ENCODE results near the gene HOXB13. TPM values are rescaled to one million over a fixed set of nuclear protein-coding genes. Genes with fewer than 3 reads are reported as not detected.
"Not testable (repeated sequence)": the region's sequence is repeated elsewhere in the genome, so short reads cannot be mapped to it uniquely, and the experiment has no call there.

The HOXB13 gene
- total RNA-seq, 4 donors from 2014 or later = not detected

- H3K4me1 ChIP-seq = no peaks in the 10 kb centered on the region
- H3K36me3 ChIP-seq = no peaks in the 10 kb centered on the region
- peaks cover 35 to 87% of the 10 kb centered on the region in 2 donors for H3K27me3 ChIP-seq
- no peak for DNase-seq
- no peaks in the 10 kb centered on the region for H3K9me3 ChIP-seq
- H3K27ac ChIP-seq = no peak overlapping the region
- no peak overlapping the region for H3K4me3 ChIP-seq
- intact Hi-C loops (cut with DNase I; ENCODE audit: low total_unique reads) = no loop called here
- TF ChIP-seq CTCF (IDR thresholded peaks at IDR 0.05) (no peak), POLR2A (IDR thresholded peaks at IDR 0.05) (no peak)
Observed at GRCh38 chr17:48717367-48718226, 11.0 kb downstream of the HOXB13 start.

- H3K4me1 ChIP-seq; H3K36me3 ChIP-seq; intact Hi-C loops (cut with DNase I; ENCODE audit: low total_unique reads); H3K27ac ChIP-seq; H3K4me3 ChIP-seq; DNase-seq; H3K9me3 ChIP-seq: not testable (repeated sequence)
- peaks cover 31 to 77% of the 10 kb centered on the region in 2 donors for H3K27me3 ChIP-seq
Observed at GRCh38 chr17:48716549-48716948, 12.0 kb downstream of the HOXB13 start.

- Histone ChIP-seq H3K9me3 (no peaks in the 10 kb centered on the region), H3K27ac (no peak overlapping the region), H3K27me3 (peaks cover 28 to 69% of the 10 kb centered on the region in 2 donors), H3K4me3 (no peak overlapping the region), H3K4me1 (no peaks in the 10 kb centered on the region), H3K36me3 (no peaks in the 10 kb centered on the region)
- intact Hi-C loops (cut with DNase I; ENCODE audit: low total_unique reads) = no loop called here
- TF ChIP-seq CTCF (IDR thresholded peaks at IDR 0.05) = no peak
- no peak for TF ChIP-seq POLR2A (IDR thresholded peaks at IDR 0.05)
- no peak for DNase-seq
Observed at GRCh38 chr17:48715496-48716399, 12.8 kb downstream of the HOXB13 start.

DNA sequence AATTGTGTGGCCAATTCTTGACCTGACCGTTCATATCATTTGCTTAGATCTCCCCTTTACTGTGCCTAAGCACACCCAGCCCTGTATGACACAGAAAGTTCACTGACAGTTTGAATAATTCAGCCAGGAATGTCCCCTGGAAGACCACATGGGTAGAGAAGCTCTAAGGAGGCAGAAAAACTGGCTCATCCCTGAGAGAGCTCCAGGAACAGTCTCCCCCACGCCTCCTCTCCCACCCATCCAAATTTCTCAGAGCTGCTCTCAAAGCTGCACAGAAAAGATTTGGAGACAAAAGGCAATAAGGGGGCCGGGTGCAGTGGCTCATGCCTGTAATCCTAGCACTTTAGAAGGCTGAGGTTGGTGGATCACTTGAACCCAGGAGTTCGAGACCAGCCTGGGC, 17.4 kb downstream of the HOXB13 start:
- DNase-seq = no peak
- Histone ChIP-seq H3K4me1 (no peaks in the 10 kb centered on the region), H3K27me3 (peaks cover 0 to 30% of the 10 kb centered on the region in 2 donors), H3K4me3 (no peak overlapping the region), H3K27ac (no peak overlapping the region), H3K36me3 (no peaks in the 10 kb centered on the region), H3K9me3 (no peaks in the 10 kb centered on the region)
- intact Hi-C loops (cut with DNase I; ENCODE audit: low total_unique reads) = no loop called here
- no peak for TF ChIP-seq POLR2A (IDR thresholded peaks at IDR 0.05)
- no peak for TF ChIP-seq CTCF (IDR thresholded peaks at IDR 0.05)

GRCh38 chr17:48704361-48705248, 23.9 kb downstream of the HOXB13 start:
- Histone ChIP-seq H3K9me3 (no peaks in the 10 kb centered on the region), H3K27ac (no peak overlapping the region), H3K4me1 (no peaks in the 10 kb centered on the region), H3K4me3 (no peak overlapping the region), H3K36me3 (no peaks in the 10 kb centered on the region), H3K27me3 (peaks cover 0 to 4% of the 10 kb centered on the region in 2 donors)
- no peak for DNase-seq
- no peak for TF ChIP-seq POLR2A (IDR thresholded peaks at IDR 0.05)
- TF ChIP-seq CTCF (IDR thresholded peaks at IDR 0.05) = no peak
- intact Hi-C loops (cut with DNase I; ENCODE audit: low total_unique reads) = no loop called here
